ENCODE measurements around the gene CTNNA3.

DNA sequence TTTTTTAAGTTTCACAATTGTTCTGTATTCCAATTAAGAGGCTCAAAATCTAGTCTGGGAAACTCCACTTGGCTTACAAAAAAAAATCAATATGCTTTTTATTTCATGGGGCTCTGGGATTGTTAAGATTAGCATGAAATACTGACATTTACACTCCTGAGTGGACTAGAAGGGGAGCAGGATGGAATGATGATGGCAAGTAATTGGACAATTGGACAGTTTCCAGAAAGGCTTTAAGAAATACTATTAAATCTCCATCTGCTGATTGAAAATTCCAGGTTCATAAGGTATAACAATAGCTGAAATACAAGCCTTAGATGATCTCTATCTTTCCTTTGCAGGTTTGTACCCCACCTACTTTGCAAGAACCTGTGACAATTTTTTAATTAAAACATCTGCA is 585.7 kb downstream of the CTNNA3 start:
- TF ChIP-seq CTCF (IDR thresholded peaks at IDR 0.05) (no peak), POLR2A (IDR thresholded peaks at IDR 0.05) (no peak)
